ENCODE measurements around the gene ADAMTS2.

The ADAMTS2 gene

DNA sequence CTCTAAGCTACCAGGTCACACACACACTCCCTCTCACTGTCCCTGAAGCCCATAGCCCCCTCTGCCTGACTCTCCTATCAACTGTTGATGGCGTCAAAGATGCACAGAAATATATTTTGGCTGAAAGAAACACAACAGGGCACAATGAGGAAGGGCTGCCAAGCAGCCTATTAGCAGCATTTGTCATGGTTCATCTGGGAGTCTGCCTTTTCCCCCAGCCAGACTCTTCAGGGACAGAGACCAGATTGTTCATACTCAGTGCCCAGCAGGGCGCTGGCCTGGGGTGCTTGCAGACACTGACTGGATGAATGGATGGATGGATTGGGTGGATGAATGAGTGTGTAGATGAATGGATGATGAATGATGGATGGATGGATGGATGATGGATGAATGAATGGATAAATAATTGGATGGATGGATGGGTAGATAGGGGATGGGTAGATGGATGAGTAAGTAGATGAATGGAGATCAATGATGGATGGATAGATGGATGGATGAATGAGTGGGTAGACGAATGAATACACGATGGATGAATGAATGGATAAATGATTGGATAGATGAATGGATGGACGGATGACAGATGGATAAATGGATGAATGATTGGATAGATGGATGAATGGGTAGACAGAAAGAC lies 90.5 kb downstream of the ADAMTS2 start:
- no peak for DNase-seq (ENCODE audit: low read depth)

DNA sequence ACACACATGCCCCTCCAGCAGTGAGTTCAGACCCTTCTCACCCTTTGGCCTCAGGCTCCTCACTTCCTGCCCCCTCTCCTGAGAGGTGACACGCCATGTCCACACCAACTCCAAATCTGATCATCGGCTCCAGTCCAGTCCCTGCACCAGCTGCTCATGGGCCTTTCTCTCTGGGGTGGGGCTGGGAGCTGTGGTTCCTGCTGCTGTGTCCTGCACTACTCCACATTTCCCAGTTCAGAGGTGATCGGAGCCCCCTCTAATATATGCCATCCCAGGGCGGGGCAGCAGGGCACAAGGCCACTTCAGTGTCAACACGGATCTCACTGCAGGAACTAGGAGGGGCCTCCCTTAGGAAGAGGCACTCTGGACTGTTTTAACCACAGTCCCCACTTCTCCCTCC lies 91.5 kb downstream of the ADAMTS2 start:
- DNase-seq (ENCODE audit: low read depth) = no peak

DNA sequence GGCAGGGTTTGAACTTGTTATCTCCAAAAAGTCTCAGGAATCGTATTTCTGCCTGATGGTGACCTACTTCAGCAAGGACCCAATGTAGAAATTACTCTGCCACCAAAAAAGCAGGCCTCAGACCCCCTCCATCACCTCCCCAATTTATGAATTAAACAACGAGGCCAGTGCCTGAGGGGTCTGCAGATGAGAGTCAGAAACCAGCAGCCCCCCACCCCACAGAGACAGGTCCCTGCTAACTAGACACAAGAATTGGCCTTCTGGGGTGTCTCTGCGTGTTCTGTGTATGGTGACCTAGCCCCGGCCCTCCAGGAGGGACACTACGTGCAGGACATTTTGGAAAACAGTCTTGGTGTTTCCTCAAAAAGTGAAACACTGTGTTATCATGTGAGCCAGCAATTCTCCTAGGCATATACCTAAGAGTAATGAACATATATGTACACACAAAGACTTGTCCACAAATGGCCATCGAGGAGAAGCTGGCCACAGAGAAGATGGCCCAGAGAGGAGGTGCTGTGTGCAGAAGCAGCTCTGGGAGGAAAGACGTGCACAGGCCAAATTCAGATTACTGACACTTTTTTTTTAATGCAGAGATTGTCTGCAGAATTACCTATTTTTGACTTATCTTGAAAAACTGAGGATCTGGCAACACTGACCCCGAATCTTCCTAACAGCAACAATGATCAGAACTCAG lies 93.8 kb downstream of the ADAMTS2 start:
- DNase-seq (ENCODE audit: low read depth) = no peak

DNA sequence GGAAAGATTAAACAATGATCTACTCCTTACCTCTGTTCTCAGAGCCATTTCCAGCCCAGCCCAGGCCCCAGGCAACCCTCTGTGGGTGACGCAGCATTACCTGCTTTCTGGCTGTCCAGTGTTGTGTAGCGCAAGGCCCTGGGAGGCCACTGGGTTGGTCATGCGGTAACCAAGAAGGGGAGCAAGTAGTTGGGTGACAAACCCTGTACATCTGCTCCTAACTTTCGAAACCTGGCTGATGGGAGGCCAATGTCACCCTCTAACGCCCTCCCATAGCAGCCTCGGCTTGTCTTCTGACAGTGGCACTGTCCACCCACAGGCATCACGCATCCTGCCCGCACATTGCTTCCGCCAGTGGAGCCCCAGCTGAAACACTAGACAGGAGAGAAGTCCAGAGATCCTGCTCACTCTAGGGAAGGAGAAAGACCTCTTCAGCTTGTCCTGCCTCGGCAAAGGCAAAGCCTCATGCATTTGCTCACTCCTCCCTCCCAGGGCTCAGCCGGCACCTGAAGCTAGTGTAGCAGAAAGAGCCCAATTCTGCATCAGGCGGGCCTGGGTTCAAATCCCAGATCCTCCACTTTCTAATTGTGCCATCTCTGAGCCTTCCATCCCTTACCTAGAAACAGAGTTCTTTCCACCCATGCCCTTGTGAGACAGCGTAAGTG lies 94.6 kb downstream of the ADAMTS2 start:
- DNase-seq (ENCODE audit: low read depth) = no peak

DNA sequence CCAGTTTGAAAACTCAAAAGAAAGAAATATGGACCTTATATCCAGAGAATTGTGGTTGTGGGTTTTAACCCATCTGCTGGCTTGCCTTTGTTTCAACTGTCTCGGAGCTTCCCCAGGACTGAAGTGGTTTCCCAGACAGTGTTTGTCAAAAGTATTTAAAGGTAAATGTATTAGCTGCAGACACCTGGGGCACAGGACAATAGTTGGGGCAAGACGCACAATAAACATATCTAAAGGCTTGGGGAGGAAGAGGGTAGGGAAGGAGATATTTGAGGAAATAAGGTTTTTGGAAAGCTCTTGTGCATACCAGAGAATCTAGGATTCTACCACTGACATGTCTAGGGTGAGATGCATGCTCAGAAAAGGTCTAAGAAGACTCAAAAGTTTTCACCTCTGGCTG lies 99.0 kb downstream of the ADAMTS2 start:
- no peak for DNase-seq (ENCODE audit: low read depth)

DNA sequence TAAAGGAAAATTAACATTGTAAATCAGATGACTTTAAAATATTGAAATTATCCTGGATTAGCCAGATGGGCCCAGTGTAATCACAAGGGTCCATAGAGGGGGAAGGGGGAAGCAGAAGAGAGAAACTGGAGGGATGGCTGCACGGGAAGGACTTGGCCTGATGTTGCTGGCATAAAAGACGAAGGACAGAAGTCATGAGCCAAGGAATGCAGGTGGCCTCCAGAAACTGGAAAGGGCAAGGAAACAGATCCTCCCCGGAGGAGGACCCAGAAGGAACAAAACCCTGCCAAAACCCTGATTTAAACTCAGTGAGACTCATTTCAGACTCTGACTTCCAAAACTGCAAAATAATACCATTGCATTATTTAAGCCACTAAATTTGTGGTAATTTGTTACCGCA lies 100.2 kb downstream of the ADAMTS2 start:
- DNase-seq (ENCODE audit: low read depth) = no peak

DNA sequence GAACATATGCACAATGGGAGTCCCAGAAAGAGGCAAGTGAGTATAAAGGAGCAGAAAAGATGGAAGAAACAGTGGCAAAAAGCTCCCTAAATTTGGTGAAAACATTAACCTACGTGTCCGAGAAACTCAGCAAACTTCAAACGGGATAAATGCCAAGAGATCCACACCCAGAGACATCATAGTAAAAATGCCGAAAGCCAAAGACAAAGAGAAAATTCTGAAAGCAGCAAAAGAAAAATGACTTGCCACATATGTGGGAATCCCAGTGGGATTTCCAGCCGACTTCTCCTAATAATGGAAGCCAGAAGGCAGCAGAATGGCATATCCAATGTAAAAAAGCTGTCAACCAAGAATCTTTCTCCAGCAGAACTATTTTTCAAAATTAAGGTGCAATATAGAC lies 101.2 kb downstream of the ADAMTS2 start:
- no peak for DNase-seq (ENCODE audit: low read depth)

DNA sequence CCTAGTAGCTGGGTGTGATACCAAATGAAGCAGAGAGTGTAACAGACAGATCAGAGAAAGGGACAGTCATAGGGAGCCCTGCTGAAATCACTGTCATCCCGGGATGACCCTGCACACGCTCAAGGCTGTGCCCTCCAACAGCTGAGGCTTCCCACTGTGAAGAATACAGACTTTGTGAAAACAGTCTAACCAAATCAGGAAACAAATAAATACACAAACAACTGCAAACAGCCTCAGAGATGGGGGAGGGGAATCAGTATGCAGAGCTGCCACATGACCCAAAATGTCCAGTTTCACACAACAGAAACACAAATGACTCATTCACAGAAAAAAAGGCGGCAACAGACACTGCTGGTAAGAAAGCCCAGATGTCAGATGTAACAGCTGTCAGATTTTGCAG lies 101.9 kb downstream of the ADAMTS2 start:
- no peak for DNase-seq (ENCODE audit: low read depth)

DNA sequence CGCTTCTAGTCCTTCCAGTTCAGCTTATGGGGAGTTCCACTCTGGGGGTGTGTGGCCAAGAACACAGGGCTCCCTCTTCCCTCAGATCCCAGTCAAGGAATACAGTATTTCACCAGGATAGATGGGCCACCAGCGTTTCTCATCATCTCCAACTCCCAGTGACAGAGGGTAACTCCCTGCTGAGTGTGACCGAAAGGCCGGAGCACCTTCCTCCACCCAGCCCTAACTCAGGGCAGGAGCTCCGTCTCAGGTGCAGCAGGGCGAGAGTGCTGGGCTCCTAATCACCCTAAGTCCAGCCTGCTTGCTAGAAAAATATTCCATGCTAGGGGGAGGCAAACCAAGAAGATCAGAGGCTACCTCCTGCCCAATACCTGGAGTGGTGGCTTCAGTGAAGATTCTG lies 102.6 kb downstream of the ADAMTS2 start:
- no peak for DNase-seq (ENCODE audit: low read depth)

DNA sequence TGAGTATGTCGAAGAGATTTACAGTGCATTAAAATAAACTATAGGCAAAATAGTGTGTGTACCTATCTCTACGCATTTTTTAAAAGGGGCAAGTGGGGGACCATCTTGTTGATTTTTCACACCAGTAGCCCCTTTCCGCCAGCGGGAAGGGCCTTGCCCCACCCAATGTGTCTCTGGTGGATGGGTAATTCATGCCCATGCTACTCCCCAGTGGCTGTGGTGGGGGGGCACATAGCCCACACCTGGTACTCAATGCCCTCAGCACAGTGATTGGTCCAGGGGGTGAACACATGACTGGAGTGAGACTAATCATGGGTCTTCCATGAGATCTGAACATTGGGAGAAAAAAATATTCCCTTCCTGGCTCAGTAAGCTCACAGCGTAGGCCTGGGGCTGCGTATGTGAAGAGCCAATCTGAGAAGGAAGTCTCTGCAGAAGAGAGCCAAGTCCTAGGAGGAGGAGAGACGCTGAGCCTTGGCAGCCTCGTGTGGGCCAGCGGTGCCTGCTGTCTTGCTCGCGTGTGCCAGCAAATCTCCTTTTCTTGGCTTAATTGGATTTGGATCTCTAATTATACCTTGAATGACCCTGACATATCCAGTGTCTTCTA lies 103.4 kb downstream of the ADAMTS2 start:
- no peak for DNase-seq (ENCODE audit: low read depth)

DNA sequence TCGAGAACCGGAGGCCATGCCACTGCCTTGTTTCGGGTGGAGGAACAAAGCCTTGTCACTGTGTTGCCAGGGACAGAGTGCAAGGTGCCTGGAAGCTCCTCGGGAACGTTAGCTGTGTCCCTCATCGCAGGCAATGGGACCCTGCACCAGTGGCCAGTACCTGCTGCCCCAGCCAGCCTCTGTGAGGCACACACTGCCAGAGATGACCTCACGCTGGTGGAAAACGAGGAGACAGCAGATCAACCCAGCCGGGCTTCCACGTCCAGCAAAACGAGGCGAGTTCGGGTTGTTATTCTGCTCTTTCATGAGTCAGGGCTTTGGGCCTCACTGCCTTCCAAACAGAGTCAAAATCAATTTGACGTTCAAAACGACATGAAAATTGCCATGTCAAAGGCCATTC lies 104.1 kb downstream of the ADAMTS2 start:
- DNase-seq (ENCODE audit: low read depth) = no peak

DNA sequence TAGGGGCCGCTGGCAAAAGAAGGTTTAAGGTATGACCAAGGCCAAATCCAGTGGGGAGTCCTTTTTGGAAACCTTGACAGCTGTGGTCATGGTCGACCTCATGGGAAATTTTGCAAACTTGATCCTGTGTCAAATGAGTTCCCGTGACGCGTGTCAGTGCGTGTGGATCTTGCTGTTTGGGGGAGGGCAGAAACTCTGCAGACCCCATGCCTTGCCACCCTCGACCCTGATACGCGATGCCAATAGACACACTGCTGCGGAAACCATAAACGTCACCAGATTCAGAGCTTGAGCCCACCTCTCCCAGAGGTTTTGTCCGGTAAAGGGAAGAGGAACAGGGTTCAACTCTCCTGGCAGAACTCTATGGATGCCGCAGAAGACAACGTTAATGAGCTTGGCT lies 104.7 kb downstream of the ADAMTS2 start:
- no peak for DNase-seq (ENCODE audit: low read depth)

DNA sequence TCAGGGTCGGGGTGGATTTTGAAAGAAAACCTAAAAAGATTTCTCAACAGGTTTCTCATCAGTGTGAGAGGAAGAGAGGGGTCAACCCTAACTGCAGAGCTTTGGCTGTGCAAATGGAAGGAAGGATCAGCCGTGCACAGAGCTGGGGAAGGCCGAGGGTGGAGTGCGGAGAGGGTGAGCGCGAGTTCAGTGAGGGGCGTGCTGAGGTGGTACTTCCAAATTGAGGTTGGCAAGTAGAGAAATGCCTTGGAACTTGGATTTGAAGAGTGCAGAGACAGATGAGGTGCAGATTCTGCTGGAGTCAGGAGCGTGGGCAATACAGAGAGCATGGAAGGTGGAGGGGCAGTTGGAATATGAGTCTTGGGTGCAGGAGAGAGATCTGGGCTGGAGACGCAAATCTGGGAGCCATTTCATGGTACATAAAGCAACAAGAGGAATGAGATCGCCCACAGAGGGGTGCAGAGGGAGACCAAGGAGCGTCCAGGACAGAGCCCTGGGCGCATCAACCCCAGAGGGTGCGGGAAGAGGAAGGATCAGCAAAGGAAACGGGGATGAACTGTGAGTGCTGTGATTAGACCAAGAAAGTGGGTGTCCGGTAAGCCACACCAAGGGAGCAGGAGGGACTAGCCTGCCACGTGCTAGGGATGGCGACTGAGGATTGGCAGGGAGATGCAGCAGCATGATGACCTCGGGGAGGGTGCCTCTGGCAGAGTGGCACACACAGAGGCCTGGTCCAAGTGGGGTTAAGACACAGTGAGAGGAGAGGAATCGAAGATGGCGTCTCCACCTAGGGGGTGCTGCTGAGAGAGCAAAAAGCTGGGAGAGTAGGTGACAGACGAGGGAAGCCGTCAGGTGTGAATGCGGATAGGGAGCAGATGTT lies 105.8 kb downstream of the ADAMTS2 start:
- no peak for DNase-seq (ENCODE audit: low read depth)

DNA sequence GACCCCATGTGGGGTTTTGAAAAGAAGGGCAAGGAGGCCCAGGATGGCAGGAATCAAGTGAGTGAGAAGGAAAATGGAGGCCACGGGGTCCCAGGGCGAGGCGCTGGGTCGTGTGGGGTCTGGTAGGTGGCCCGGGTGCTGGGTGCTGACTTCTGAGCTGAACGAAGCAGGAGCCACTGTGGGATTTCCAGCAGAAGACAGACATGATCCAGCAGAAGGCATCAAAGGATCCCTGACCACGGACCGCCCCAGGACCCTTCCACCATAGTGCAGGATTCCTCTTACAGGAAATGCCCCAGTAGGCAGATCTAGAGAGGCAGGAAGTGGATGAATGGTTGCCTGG lies 106.7 kb downstream of the ADAMTS2 start:
- DNase-seq (ENCODE audit: low read depth) = no peak

DNA sequence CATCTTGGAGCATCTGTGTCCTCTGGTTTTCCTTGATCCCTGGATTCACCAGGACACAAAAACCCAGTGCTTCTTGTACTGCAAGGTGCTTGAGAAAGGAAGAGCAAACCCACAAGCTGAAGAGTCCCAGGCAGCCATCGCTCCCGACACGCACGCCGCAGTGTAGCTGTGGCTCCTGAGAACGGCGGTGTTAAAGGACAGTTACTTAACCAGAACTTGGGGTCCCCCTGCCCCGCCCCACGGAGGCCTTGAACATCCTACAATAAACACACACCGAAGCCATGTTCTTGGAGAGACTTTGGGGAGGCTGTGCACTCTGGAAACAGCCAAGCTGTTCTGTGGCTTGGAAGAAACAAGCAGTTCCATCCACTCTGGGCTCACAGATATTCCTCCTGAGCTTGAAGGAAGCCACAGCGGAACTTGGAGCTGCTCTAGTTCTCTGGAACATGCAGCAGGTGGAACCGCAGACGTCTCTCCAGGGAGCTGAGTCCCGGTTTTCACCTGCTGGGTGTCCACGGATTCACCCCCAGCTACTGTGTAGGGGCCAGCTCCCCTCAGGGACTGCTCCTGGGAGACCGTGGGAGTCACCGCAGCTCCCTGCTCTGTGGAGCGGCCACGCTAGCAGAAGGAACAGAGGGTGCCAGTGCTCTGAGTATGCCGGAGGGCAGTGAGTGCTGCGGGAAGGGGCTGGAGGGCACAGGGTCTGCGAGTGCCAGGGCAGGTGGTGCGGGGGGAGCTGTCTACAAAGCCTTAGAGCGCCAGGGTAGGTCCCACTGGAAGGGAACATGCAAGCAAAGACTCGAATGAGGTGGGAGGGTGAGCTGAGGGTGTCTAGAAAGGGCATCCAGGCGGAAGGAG lies 107.3 kb downstream of the ADAMTS2 start:
- no peak for DNase-seq (ENCODE audit: low read depth)

DNA sequence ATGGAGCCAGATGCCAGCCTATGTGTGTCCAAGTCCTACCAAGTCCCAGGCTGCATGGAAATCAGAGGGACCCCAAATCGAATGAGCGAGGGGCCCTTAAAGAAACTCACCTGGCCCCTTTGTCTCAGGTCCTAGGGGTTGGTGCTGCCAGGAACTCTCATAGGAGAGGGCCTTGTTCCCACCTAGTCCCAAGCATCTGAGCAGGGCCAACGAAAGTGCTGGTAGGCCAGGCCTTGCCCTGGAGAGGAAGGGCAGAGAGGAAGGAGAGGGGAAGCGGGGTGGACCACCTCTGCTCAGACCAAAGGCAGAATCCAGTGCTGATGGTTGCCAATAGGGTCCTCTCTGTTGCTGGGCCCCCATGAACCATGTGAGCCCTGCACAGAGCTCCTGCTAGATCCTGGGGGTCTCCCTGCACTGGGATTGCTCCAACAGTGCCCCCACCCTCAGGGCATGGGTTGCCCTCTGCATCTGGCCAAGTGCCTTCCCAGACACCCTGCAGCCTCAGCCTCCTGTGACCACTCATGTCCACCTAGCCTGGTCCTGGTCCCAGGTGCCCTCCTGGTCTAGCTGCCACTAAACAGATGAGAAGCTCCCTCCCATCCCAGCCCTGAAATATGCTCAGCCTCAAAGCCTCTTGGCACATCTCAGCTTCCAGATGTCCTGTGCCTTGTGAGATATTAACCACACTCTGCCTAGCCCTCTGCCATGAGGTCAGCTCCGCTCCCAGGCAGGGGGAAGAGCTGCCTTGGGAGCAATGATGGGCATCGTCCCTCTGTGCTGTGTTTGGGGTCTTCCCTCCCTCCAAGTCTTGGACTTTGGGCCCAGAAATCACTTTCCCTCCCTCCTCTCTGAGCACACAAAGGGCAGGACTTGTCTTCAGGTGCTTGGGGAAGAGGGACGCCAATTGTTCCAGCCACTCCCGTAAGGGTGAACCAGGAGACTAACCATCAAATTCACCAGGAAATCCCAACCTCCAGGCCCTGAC lies 109.6 kb downstream of the ADAMTS2 start:
- no peak for DNase-seq (ENCODE audit: low read depth)

DNA sequence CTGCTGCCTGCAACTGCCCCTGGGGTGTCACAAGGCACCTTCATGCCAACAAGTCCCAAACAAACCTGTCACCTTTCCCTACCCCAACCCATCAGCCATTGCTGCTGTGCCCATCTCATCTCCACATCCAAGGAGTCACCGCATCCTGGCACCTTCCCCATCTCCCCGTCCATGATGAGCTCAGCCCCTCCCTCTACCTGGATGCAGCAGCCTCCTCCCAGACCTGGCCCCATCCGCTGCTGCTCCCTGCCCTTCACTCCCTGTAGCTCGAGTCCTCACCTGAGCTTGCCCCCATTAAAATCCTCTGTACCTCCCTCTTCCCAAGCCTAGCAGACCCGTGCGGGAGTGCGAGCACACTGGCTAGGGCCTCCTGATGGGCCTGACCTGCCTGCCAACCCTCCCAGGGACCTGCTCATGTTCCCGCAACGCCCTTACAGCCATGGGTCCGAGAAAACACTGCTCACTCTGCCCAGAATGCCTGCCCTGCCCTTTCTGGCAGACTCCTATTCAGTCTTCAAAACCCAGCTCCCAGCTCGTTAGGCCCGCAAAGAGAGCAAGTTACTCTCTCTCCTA lies 110.6 kb downstream of the ADAMTS2 start:
- DNase-seq (ENCODE audit: low read depth) = no peak

DNA sequence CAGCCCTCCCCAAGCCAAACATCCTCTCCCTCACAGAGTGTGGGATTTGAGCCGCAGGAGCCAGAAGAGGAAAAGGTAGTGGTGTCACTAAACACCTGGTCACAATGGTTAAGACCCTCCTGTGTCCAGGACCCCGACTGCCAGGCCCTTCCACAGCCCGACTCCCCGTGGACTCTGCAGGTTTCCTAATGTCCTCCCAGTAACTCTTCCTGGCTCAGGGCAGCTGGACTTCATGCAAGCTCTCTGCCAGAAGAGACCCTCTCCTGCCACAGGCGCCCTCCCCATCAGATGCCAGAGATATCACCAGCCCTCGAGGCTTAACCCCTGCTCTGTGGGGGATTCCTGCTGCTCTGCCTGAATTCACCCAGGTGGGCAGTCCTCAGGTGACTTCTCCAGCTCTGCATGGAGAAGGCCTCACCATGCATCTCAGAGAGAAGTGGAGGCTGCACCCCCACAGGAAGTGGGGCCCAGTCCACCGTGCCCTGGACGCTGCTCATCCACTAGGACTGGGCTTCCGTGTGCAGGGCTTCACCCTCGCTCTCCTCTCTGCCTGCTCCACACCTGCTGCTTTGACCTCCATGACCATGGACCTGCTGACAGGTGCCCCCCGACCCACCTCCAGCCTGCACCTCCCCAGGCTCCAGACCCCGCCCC lies 111.2 kb downstream of the ADAMTS2 start:
- no peak for DNase-seq (ENCODE audit: low read depth)

DNA sequence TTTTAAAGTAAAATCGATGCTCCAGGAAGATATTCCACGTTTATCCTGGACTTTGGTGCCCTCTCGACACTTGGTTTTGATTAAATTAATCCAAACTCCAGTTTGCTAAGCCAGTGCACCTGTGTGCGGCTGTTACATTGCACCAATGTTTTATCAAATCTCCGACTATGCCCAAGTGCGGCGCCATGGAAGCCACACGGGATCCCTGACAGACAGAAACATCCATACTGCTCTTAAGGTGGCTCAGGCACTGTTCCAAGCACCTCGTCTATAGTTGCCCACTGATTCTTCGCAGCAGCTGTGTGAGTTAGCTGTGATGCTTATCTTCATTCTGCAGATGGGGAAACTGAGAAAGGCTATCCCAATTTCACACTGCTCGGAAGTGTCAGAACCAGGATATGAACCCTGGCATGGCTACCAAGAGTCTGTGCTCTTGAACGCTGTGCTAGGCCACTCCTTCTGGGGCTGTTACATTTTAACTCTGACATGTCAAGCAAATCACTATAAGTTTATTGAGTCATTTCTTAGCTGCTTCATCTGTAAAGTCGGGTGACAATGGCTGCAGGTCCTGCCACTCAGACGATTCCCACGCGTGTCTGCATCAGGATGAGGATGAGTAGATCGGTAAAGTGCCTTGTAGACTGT lies 113.0 kb downstream of the ADAMTS2 start:
- no peak for DNase-seq (ENCODE audit: low read depth)

Data from stimulated activated CD8-positive, alpha-beta memory T cell treated with anti-CD3 and anti-CD28 coated beads, Interleukin-15, amount 100 ng/mL, for 24 hours (primary cell).